ENCODE results near the gene FBXW8. TPM values are rescaled to one million over a fixed set of nuclear protein-coding genes. Genes with fewer than 3 reads are reported as not detected.

FBXW8 gene
- total RNA-seq, 2 experiments from 2014 or later: 7.0 to 8.5 TPM

- intact Hi-C loops (cut with micrococcal nuclease): no loop called here
- DNase-seq: no peak
- TF ChIP-seq CTCF (IDR thresholded peaks at IDR 0.05): no peak
- Mint-ChIP-seq H3K4me1 (ENCODE audit: low read depth) (peaks cover 5% of the 10 kb centered on the region), H3K4me3 (no peak overlapping the region), H3K27me3 (no peaks in the 10 kb centered on the region), H3K9me3 (no peaks in the 10 kb centered on the region), H3K27ac (no peak overlapping the region), H3K36me3 (ENCODE audit: low read depth) (peaks cover 6% of the 10 kb centered on the region)
- no peak for ATAC-seq
- ChIA-PET POLR2A (no interaction called here), CTCF (no interaction called here)
Observed at GRCh38 chr12:117003883-117004404, 93.2 kb downstream of the FBXW8 start.

- ATAC-seq (no peak), DNase-seq (no peak)
- peaks cover 13% of the 10 kb centered on the region for H3K36me3 Mint-ChIP-seq (ENCODE audit: low read depth)
- H3K4me1 Mint-ChIP-seq (ENCODE audit: low read depth): peaks cover 5% of the 10 kb centered on the region
- intact Hi-C loops (cut with micrococcal nuclease): no loop called here
- H3K4me3 Mint-ChIP-seq: no peak overlapping the region
- no peak for TF ChIP-seq CTCF (IDR thresholded peaks at IDR 0.05)
- ChIA-PET CTCF (interaction anchor here (1.1 kb wide), 1 partner anchor 20 kb away, joined by 3 read pairs; no protein-coding TSS in a partner anchor), POLR2A (no interaction called here)
- no peaks in the 10 kb centered on the region for H3K9me3 Mint-ChIP-seq
- no peak overlapping the region for H3K27ac Mint-ChIP-seq
- H3K27me3 Mint-ChIP-seq: no peaks in the 10 kb centered on the region
Observed at GRCh38 chr12:117005417-117006046, 94.8 kb downstream of the FBXW8 start.

- ATAC-seq (no peak), DNase-seq (no peak)
- POLR2A ChIA-PET: no interaction called here
- Mint-ChIP-seq H3K9me3 (no peaks in the 10 kb centered on the region), H3K36me3 (ENCODE audit: low read depth) (peaks cover 13% of the 10 kb centered on the region), H3K4me1 (ENCODE audit: low read depth) (peaks cover 5% of the 10 kb centered on the region), H3K4me3 (no peak overlapping the region), H3K27me3 (no peaks in the 10 kb centered on the region), H3K27ac (no peak overlapping the region)
- intact Hi-C loops (cut with micrococcal nuclease): no loop called here
- CTCF ChIA-PET: interaction anchor here (1.1 kb wide), 1 partner anchor 20 kb away, joined by 3 read pairs; no protein-coding TSS in a partner anchor
- no peak for TF ChIP-seq CTCF (IDR thresholded peaks at IDR 0.05)
Observed at GRCh38 chr12:117006333-117006732, 95.6 kb downstream of the FBXW8 start.

- TF ChIP-seq CTCF (IDR thresholded peaks at IDR 0.05): no peak
- Mint-ChIP-seq H3K27ac (no peak overlapping the region), H3K4me1 (ENCODE audit: low read depth) (peaks cover 5% of the 10 kb centered on the region), H3K36me3 (ENCODE audit: low read depth) (peaks cover 24% of the 10 kb centered on the region), H3K27me3 (no peaks in the 10 kb centered on the region), H3K4me3 (no peak overlapping the region), H3K9me3 (no peaks in the 10 kb centered on the region)
- POLR2A ChIA-PET: no interaction called here
- CTCF ChIA-PET: no interaction called here
- DNase-seq (no peak), ATAC-seq (no peak)
- intact Hi-C loops (cut with micrococcal nuclease): no loop called here
Observed at GRCh38 chr12:117007577-117007976, 96.8 kb downstream of the FBXW8 start.

GRCh38 chr12:117009759-117010158 is 99.0 kb downstream of the FBXW8 start:
- intact Hi-C loops (cut with micrococcal nuclease): no loop called here
- ChIA-PET POLR2A (no interaction called here), CTCF (interaction anchor here (1.6 kb wide), 2 partner anchors 9 to 19 kb away, joined by 3 to 5 read pairs; no protein-coding TSS in a partner anchor)
- H3K4me1 Mint-ChIP-seq (ENCODE audit: low read depth): peaks cover 5% of the 10 kb centered on the region
- ATAC-seq: no peak
- no peak for DNase-seq
- no peak overlapping the region for H3K4me3 Mint-ChIP-seq
- H3K9me3 Mint-ChIP-seq: peaks cover 13% of the 10 kb centered on the region
- H3K27ac Mint-ChIP-seq: no peak overlapping the region
- TF ChIP-seq CTCF (IDR thresholded peaks at IDR 0.05): no peak
- H3K27me3 Mint-ChIP-seq: no peaks in the 10 kb centered on the region
- peaks cover 44% of the 10 kb centered on the region for H3K36me3 Mint-ChIP-seq (ENCODE audit: low read depth)
